SIG-M5 treated with dmso at 0.1 percent for 504 hours (cell line): ENCODE data around the gene MDK.

Source experiments
- DNase-seq: peaks from one replicate; lab custom pipeline; 2025; ENCODE audit not compliant: unreplicated experiment; lab: John Stamatoyannopoulos, UW

MDK gene

GRCh38 chr11:46381819-46382645 is 563 bp downstream of the MDK start:
- DNase-seq = no peak

DNA sequence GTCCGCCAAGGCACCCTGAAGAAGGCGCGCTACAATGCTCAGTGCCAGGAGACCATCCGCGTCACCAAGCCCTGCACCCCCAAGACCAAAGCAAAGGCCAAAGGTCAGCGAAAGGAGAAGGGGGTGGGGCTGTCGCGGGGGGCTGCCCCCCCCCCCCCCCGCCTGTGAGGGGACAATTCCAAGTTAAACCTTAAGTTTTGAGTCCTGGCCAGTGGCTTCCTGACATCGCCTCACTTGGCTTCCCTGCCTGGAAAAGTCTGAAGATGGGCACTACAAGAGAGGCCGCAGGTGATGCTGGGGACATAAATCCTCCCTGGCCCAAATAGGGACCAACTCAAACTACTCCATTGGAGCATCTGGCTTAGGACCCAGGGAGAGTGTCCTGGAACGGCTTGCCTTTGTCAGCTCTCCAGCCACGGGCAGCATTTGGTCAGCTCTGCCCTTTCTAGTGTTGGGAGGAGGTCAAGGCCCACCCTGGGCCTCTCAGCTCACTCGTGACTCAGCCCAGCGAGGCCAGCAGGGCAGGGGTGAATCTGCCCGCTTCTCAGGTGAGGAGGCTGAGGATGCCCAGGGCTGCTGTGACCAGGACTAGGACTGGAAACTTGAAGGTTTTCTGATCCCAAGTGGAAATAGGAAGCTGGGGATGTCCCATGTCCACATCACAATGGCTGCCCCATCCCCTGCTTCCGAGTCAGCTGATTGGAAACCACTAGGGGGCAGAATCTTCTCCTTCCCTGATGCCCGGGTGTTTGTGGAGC is 1.4 kb downstream of the MDK start:
- DNase-seq = peak; percentile 19

- no peak for DNase-seq
Observed at GRCh38 chr11:46383404-46383758, 1.9 kb downstream of the MDK start.

- no peak for DNase-seq
Observed at GRCh38 chr11:46383974-46384701, 2.7 kb downstream of the MDK start.

DNA sequence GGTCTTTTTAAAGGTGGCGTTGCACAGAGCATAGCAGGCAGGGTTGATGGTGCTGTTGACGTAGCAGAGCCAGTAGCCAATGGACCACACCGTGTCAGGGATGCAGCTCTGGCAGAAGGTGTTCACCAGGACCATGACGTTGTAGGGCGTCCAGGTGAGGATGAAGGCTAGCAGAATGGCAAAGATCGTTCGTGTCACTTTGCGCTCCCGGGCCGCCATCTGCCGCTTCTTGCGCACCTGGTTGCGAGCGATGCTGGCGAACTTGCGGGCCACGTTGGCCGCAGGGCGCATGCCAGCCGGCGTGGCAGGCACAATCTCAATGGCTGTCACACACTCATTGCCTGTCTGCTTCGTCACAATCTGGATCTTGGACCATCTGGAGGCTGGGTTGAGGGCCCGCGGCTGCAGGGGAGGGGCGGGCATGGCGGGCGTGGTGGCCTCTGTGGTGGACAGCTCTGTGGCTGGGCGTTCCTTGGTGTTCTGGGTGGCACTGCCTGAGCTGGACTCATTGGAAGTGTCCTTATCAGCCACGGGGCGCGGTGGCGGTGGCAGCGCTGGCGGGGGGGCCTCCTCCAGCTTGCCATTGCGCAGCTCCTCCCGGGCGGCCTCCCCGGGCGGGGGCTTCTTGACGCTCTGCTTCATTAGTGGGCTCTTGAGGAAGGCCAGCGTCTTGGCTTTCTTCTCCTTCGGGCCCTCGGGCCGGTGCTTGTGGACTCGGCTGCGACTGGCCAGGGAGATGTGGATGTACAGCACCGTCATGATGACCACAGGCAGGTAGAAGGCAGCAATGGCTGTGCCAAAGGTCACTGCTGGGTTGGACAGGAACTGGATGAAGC is 3.9 kb downstream of the MDK start:
- DNase-seq = no peak

- DNase-seq = no peak
Observed at GRCh38 chr11:46386005-46386578, 4.6 kb downstream of the MDK start.

DNA sequence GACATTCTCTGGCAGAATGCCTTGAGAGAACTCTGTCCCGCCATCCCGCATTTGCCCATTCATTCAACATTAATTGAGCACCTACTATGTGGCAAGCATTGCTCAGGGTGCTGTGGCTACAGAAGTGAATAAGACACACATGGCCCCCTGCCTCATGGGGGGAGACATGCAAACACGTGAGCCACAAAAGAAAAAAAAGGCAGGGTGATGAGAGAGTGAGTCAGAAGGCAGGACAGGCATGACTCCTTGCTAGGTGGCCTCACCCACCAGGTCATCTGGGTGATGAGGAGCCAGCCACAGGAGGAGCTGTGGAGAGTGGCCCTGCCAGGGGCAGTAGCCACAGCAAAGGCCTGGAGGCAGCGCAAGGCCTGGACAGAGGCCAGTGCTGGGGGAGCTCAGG is 5.2 kb downstream of the MDK start:
- no peak for DNase-seq

- DNase-seq = no peak
Observed at GRCh38 chr11:46387456-46387855, 6.0 kb downstream of the MDK start.

DNA sequence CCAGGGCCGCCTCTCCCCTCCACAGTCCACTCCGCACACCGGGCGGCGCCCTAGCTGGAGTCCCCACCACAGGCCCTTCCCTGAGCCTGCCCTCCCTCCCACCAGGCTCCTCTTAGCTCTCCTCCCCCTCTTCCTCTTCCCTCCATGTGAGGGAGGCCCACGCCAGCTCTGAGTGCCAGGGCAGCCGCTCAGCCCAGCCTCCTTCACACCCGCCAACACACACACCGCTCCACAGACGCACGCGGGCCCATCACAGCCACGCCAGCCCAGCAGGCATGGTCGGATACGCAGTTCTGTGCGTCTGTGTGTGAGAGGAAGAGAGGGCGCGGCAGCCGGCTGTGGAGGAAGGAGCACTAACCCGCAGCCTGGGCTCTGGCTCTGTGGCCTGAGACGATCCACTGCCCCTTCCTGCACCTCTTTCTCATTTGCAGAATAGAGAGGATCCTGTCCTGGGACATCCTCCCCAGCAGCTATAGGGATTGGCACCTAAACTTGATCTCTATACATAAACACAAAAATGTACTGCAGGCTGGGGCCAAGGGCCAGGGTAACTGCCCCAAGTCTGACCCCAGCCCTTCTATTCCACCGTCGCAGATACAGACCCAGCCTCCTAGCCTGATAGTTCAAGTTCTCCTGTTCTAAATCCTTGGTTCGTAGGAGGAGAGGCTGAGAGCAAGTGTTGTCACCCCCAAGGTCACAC is 6.6 kb downstream of the MDK start:
- no peak for DNase-seq

DNA sequence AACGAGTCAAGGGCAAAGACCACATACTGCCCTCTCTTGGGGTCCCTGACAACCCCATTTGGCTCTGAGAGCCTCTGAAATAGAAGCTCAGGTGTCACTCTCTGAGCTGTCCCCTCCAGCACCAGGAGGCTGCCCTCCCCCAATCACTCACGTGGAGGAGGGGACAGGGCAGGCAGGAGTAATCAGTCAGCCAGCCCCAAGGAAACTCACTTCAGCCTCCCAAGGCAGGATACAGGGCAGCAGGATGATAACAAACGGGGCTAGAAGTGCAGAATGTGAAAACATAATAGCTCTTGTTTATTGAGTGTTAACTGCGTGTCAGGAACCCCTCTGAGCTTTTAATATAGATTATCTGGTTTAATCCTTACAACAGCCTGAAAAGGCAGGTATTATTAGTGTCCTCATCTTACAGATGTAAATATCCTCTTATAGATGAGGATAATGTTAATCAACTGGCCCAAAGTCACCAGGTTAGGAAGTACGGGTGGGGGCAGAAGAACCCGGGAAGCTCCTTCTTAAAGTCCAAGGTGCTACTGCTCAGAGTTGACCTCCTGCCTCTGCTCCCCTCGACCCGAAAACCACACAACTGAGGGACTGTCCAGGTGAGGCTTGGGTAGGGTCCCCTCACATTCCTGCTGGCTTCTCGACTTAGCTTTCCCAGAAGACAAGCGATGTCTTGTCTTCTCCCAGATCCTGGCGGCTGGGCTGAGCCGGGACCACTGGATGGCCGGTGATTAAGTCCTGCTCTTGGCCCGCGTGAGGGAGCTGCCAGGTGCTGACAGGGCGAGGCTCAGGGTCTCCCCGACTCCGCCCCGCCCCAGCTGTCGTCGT is 7.4 kb downstream of the MDK start:
- DNase-seq = no peak

DNA sequence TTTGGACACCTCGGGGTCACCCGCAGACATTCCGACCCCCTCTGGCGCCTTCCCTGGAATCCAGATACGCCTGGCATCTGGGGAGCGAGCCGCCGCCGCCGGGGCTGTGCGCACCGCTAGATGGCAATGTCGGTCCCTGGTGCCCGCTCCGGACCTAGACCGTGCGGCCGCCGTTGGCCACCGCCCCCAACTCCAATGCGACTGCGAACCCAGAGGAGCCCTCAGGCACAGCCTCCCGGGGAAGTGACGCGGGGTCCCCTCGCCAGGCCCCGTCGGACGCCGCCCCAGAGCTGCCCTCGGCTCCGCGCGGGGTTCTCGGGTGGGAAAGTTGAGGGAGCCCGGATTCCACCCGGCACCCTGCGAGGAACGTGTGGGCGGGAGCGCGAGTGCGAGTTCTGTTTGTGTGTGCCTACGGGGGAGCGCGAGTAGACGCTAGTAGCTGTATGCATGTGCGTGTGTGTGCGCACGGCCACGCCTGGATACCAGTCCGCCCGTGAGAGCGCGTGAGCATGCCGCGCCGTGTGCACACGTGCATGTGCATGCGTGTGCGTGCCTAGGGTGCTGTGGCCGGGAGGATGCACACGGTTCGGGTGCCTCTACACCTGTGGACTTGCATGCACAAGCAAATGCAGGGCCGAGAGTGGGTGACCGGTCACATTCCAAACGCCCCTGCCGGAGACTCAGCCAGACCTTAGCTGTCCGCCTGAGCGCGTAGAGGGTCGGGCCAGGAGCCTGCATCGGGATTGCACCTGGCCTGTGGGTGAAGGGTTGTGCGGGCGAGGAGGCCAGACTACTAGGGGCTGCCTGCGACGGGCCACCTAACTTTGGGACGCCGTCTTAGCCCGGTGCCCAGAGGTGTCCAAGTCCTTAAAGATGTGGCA is 8.2 kb downstream of the MDK start:
- peak; percentile 65 for DNase-seq

- DNase-seq = no peak
Observed at GRCh38 chr11:46390331-46391171, 9.1 kb downstream of the MDK start.

- no peak for DNase-seq
Observed at GRCh38 chr11:46391186-46391577, 9.7 kb downstream of the MDK start.

GRCh38 chr11:46391578-46392420 is 10.3 kb downstream of the MDK start, which contains the start of gene CHRM4:
Gene CHRM4 (minus strand): TSS chr11:46391776. CDS start chr11:46386557, 5,219 bp downstream.
- DNase-seq = no peak

DNA sequence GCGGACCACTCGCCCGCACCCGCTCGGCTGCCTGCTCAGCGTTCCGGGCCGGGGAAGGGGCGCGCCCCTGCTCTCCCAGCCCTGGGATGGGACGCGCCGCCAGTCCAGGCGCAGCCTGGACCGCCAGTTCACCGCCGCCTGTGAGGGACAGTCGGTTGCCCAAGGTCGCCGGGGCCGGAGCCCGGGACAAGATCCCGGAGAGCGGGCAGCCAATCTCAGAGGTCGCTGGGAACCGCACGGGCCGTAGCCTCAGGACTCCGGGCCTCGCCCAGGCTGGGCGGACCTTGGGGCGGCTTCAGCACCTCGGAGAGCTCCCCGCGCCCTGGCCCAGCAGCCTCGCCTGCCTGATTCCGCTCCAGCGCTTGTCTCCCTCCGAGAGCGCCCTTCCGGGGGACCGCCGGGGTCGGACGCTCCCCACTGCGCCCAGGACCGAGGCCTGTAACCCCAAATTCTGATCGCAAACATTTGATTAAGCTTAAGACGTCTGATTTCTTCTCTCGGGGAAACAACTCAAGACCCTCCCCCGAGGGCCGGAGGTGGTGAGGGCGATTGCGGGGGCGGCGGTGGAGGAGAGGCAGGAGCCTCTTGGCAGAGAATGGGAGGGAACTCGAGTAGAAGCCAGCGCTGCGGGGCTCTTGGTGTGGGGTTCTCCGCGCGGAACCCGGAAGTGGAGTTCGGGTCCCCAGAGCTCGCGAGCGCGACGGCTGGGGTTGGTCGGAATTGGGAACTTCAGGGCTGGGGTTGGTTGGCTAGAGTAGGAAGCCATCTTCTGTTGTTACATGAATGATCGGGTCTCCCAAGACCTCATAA is 11.2 kb downstream of the MDK start:
- peak; percentile 70 for DNase-seq
